HL-60 (cell line): Measurements from ENCODE around the gene CAMTA1.

Experiments used
- DNase-seq, 2 experiments: peaks; one replicate each; pipeline ENCODE4 v3.0.0-alpha.2; 2010 to 2020; ENCODE audit warnings: low read depth in 1 of 2, low spot score in 1 of 2
- H3K27ac ChIP-seq: fragments of 250-450 bp; sonication (Bioruptor Pico); replicated peaks from 2 replicates; pipeline ENCODE4 v1.5.1; 2020; ENCODE audit warnings: mild to moderate bottlenecking, moderate library complexity
- H3K27me3 ChIP-seq: fragments of 250-450 bp; sonication (Bioruptor Pico); 2 replicates; pipeline ENCODE4 v1.5.1; 2021; ENCODE audit warnings: mild to moderate bottlenecking, moderate library complexity; ENCODE audit not compliant: insufficient read depth, poor library complexity, severe bottlenecking
- H3K4me3 ChIP-seq: replicated peaks from 2 replicates; pipeline ENCODE4 v1.5.1; 2011; ENCODE audit warnings: mild to moderate bottlenecking, control low read depth, low read length; ENCODE audit not compliant: insufficient read depth
- GABPA ChIP-seq: IDR thresholded peaks from 2 replicates; pipeline ENCODE4 v1.6.1; 2012; ENCODE audit warnings: low read depth
- POLR2AphosphoS5 ChIP-seq: IDR thresholded peaks from 2 replicates; pipeline ENCODE4 v1.6.1; 2012; ENCODE audit warnings: low read depth
- SPI1 ChIP-seq: IDR thresholded peaks from 2 replicates; pipeline ENCODE4 v1.6.1; 2012; ENCODE audit warnings: low read depth, mild to moderate bottlenecking, borderline replicate concordance
- TF ChIP-seq, protein P1 (sequence below): IDR thresholded peaks from 2 replicates; pipeline ENCODE4 v1.6.1; 2012; ENCODE audit warnings: low read depth; ENCODE audit not compliant: insufficient replicate concordance
- TF ChIP-seq, protein P2 (sequence below): IDR thresholded peaks from one replicate; pipeline ENCODE4 v1.5.1; 2011; ENCODE audit warnings: low read length, control low read depth, inconsistent platforms; ENCODE audit not compliant: insufficient read depth

The CAMTA1 gene

GRCh38 chr1:7656557-7657215 is 871.4 kb downstream of the CAMTA1 start:
- TF ChIP-seq SPI1 (no peak), POLR2AphosphoS5 (no peak), GABPA (no peak)
- TF ChIP-seq, protein P1, sequence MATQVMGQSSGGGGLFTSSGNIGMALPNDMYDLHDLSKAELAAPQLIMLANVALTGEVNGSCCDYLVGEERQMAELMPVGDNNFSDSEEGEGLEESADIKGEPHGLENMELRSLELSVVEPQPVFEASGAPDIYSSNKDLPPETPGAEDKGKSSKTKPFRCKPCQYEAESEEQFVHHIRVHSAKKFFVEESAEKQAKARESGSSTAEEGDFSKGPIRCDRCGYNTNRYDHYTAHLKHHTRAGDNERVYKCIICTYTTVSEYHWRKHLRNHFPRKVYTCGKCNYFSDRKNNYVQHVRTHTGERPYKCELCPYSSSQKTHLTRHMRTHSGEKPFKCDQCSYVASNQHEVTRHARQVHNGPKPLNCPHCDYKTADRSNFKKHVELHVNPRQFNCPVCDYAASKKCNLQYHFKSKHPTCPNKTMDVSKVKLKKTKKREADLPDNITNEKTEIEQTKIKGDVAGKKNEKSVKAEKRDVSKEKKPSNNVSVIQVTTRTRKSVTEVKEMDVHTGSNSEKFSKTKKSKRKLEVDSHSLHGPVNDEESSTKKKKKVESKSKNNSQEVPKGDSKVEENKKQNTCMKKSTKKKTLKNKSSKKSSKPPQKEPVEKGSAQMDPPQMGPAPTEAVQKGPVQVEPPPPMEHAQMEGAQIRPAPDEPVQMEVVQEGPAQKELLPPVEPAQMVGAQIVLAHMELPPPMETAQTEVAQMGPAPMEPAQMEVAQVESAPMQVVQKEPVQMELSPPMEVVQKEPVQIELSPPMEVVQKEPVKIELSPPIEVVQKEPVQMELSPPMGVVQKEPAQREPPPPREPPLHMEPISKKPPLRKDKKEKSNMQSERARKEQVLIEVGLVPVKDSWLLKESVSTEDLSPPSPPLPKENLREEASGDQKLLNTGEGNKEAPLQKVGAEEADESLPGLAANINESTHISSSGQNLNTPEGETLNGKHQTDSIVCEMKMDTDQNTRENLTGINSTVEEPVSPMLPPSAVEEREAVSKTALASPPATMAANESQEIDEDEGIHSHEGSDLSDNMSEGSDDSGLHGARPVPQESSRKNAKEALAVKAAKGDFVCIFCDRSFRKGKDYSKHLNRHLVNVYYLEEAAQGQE = no peak
- TF ChIP-seq, protein P2, sequence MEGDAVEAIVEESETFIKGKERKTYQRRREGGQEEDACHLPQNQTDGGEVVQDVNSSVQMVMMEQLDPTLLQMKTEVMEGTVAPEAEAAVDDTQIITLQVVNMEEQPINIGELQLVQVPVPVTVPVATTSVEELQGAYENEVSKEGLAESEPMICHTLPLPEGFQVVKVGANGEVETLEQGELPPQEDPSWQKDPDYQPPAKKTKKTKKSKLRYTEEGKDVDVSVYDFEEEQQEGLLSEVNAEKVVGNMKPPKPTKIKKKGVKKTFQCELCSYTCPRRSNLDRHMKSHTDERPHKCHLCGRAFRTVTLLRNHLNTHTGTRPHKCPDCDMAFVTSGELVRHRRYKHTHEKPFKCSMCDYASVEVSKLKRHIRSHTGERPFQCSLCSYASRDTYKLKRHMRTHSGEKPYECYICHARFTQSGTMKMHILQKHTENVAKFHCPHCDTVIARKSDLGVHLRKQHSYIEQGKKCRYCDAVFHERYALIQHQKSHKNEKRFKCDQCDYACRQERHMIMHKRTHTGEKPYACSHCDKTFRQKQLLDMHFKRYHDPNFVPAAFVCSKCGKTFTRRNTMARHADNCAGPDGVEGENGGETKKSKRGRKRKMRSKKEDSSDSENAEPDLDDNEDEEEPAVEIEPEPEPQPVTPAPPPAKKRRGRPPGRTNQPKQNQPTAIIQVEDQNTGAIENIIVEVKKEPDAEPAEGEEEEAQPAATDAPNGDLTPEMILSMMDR = no peak
- no peak for DNase-seq
- H3K4me3 ChIP-seq = no peak overlapping the region
- no peak overlapping the region for H3K27ac ChIP-seq
- no peaks in the 10 kb centered on the region for H3K27me3 ChIP-seq

DNA sequence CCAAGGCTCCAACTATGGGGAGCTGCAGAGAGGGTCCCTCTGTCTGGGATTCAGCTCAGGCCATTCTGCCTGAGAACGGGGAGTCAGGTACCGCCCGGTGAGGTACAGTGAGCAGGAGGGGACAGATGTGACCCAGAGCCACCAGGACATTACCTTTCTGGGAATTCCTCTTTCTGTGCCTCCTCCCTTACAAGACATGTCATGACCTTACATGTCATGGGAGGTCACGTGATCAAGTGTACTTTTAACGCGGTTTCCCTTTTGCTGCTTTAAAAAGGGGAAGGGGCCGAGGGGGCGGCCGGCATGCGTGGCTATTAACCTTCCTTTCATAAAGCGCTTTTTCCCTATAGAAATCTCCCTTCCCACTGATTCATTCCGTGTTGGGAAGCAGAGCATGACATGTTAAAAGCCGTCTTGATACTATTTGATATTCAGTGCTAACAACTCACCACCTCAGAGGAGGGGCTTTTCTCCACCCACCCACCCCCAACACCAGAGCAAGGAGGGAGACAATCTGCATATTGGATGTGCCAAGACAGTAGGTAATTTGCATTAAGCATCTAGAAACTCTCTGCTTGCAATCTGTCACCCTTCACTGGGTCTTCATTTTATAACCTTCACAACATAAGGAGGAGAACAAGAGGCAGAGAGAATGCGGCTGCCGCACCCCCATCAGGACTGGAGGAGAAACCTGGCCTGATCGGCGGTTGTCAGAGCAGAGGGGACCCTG is 872.2 kb downstream of the CAMTA1 start:
- Histone ChIP-seq H3K27ac (no peak overlapping the region), H3K4me3 (no peak overlapping the region), H3K27me3 (no peaks in the 10 kb centered on the region)
- TF ChIP-seq SPI1 (no peak), GABPA (no peak), POLR2AphosphoS5 (no peak)
- TF ChIP-seq, protein P1 = no peak
- TF ChIP-seq, protein P2 = no peak
- no peak for DNase-seq

DNA sequence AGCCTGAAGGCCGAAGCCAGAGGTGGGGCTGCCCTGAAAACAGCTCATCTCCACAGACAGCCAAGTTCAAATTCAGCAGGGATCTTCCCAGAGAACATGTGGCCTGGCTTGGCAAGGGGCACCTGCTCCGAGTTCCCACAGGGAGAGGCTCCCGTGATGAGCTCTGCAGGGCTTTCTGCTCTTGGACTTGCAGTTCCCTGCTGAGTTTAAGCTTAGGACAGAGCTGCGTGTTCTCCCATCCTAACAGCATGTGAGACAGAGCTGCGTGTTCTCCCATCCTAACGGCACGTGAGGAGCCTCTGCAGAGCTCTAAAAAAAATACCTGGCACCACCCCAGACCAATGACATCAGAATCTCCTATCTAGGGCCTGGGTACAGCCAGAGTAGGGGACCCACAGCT is 872.8 kb downstream of the CAMTA1 start:
- H3K27me3 ChIP-seq = no peaks in the 10 kb centered on the region
- H3K27ac ChIP-seq = no peak overlapping the region
- H3K4me3 ChIP-seq = no peak overlapping the region
- no peak for TF ChIP-seq SPI1
- TF ChIP-seq, protein P2 = no peak
- no peak for TF ChIP-seq GABPA
- TF ChIP-seq, protein P1 = no peak
- TF ChIP-seq POLR2AphosphoS5 = no peak
- DNase-seq = no peak
